Middle frontal gyrus (tissue), 1 donor: ENCODE measurements around the gene FAM234A.
"Not testable (repeated sequence)": the region's sequence is repeated elsewhere in the genome, so short reads cannot be mapped to it uniquely, and the experiment has no call there.

Experiments
- DNase-seq: peaks from one replicate; pipeline ENCODE4 v3.0.0-alpha.2; 2015; ENCODE audit warnings: low spot score; ENCODE audit errors: extremely low spot score

Gene FAM234A

GRCh38 chr16:234468-235305, at the start of gene FAM234A:
Gene FAM234A (plus strand): TSS chr16:234821. CDS start chr16:254414, 19,593 bp downstream.
- DNase-seq = peak; percentile 90

GRCh38 chr16:185213-185612, 49.4 kb upstream of the FAM234A start:
- DNase-seq = no peak

- no peak for DNase-seq
Observed at GRCh38 chr16:185691-186090, 48.9 kb upstream of the FAM234A start.

GRCh38 chr16:187330-187729, 47.3 kb upstream of the FAM234A start:
- DNase-seq = no peak

- DNase-seq = no peak
Observed at GRCh38 chr16:188674-189073, 45.9 kb upstream of the FAM234A start.

GRCh38 chr16:189604-190186, 44.9 kb upstream of the FAM234A start:
- no peak for DNase-seq

GRCh38 chr16:191831-192230, 42.8 kb upstream of the FAM234A start:
- DNase-seq = no peak

GRCh38 chr16:192686-193085, 41.9 kb upstream of the FAM234A start:
- DNase-seq = no peak

- no peak for DNase-seq
Observed at GRCh38 chr16:193441-193840, 41.2 kb upstream of the FAM234A start.

GRCh38 chr16:194516-194915, 40.1 kb upstream of the FAM234A start:
- no peak for DNase-seq

- no peak for DNase-seq
Observed at GRCh38 chr16:200388-200787, 34.2 kb upstream of the FAM234A start.

- no peak for DNase-seq
Observed at GRCh38 chr16:203246-203645, 31.4 kb upstream of the FAM234A start.

- not testable (repeated sequence) for DNase-seq
Observed at GRCh38 chr16:204046-204445, 30.6 kb upstream of the FAM234A start.

GRCh38 chr16:209359-209758, 25.3 kb upstream of the FAM234A start:
- not testable (repeated sequence) for DNase-seq

GRCh38 chr16:211631-212180, 22.9 kb upstream of the FAM234A start:
- not testable (repeated sequence) for DNase-seq

- DNase-seq = no peak
Observed at GRCh38 chr16:212999-213398, 21.6 kb upstream of the FAM234A start.

- DNase-seq = no peak
Observed at GRCh38 chr16:220021-220420, 14.6 kb upstream of the FAM234A start.

- no peak for DNase-seq
Observed at GRCh38 chr16:228151-228851, 6.3 kb upstream of the FAM234A start.

- peak; percentile 85 for DNase-seq
Observed at GRCh38 chr16:228852-229730, 5.5 kb upstream of the FAM234A start, which contains the start of gene LUC7L. Gene LUC7L (minus strand): TSS chr16:229449. CDS start chr16:229339, 110 bp downstream.

- DNase-seq = no peak
Observed at GRCh38 chr16:229731-230281, 4.8 kb upstream of the FAM234A start.
